IMR-90 (cell line): Measurements from ENCODE around the gene ADIRF.
"Not testable (repeated sequence)": the region's sequence is repeated elsewhere in the genome, so short reads cannot be mapped to it uniquely, and the experiment has no call there.

Experiments
- CHD1 ChIP-seq: IDR thresholded peaks from 2 replicates; pipeline ENCODE4 v1.6.1; 2012; ENCODE audit warnings: low read depth, low read length, improper control_type of control experiment
- CTCF ChIP-seq: conservative IDR thresholded peaks from 2 replicates; pipeline ENCODE4 v1.5.1; 2012; ENCODE audit warnings: mild to moderate bottlenecking, low read depth, low read length, improper control_type of control experiment
- ELK1 ChIP-seq: fragments of 150-350 bp; IDR thresholded peaks from 2 replicates; pipeline ENCODE4 v1.6.1; 2016; ENCODE audit warnings: low read depth, mild to moderate bottlenecking, low read length, moderate library complexity, borderline replicate concordance
- FOS ChIP-seq: fragments of 150-350 bp; IDR thresholded peaks from 2 replicates; pipeline ENCODE4 v1.6.1; 2016; ENCODE audit warnings: low read depth, low read length
- MAFK ChIP-seq: IDR thresholded peaks from 2 replicates; pipeline ENCODE4 v1.6.1; 2012; ENCODE audit warnings: low read depth, low read length, improper control_type of control experiment
- MAZ ChIP-seq: IDR thresholded peaks from 2 replicates; pipeline ENCODE4 v1.6.1; 2012; ENCODE audit warnings: low read depth, mild to moderate bottlenecking, low read length, improper control_type of control experiment, moderate library complexity, borderline replicate concordance
- NFE2L2 ChIP-seq: fragments of 150-350 bp; IDR thresholded peaks from 2 replicates; pipeline ENCODE4 v1.6.1; 2016; ENCODE audit warnings: low read depth, mild to moderate bottlenecking, low read length
- POLR2A ChIP-seq: IDR thresholded peaks from 2 replicates; pipeline ENCODE4 v1.6.1; 2012; ENCODE audit warnings: mild to moderate bottlenecking, low read depth, low read length
- RAD21 ChIP-seq: IDR thresholded peaks from 2 replicates; pipeline ENCODE4 v1.6.1; 2012; ENCODE audit warnings: low read length, improper control_type of control experiment
- SMC3 ChIP-seq: fragments of 150-350 bp; IDR thresholded peaks from 2 replicates; pipeline ENCODE4 v1.6.1; 2016; ENCODE audit warnings: low read depth, mild to moderate bottlenecking, antibody characterized with exemption, low read length, moderate library complexity
- USF2 ChIP-seq: fragments of 150-350 bp; IDR thresholded peaks from 2 replicates; pipeline ENCODE4 v1.6.1; 2017; ENCODE audit warnings: mild to moderate bottlenecking, antibody characterized with exemption, low read length, low read depth

- not testable (repeated sequence) for TF ChIP-seq CTCF, FOS, RAD21, MAZ, POLR2A, USF2, ELK1, CHD1, NFE2L2, MAFK, SMC3
Observed at GRCh38 chr10:87019504-87019903, 51.2 kb downstream of the ADIRF start.
